A549 treated with RU486 at 1 μM for 4 hours (cell line): ENCODE measurements around the gene SLC9A3. TPM values are rescaled to one million over a fixed set of nuclear protein-coding genes. Genes with fewer than 3 reads are reported as not detected.

Experiments
- total RNA-seq: library from RNA; stranded (reverse); fragments of 200-300 nt; extraction: Qiagen RNA extraction; gene quantifications from 5 replicates; pipeline ENCODE4 v1.2.3, GENCODE V29; 2022; ENCODE audit warnings: low read depth

SLC9A3 gene
- total RNA-seq = 2.1 to 2.9 TPM (median 2.4 TPM) in 5 replicates

GRCh38 chr5:524234-524972 lies at the start of gene SLC9A3:
Gene SLC9A3, minus strand, starts transcription at chr5:524449.

GRCh38 chr5:442335-443238 lies 81.7 kb downstream of the SLC9A3 start, which contains the start of gene EXOC3:
Gene EXOC3, plus strand, starts transcription at chr5:443176. Its CDS starts 3,030 bp downstream, at chr5:446206.

Other genes with a start within 250 kb of the SLC9A3 start
- 2.5 to 3.8 TPM (median 2.8 TPM) in 5 replicates for gene AHRR, start 202.7 kb downstream of the SLC9A3 start, total RNA-seq
- gene EXOC3, start 81.3 kb downstream of the SLC9A3 start, total RNA-seq = 27.3 to 33.0 TPM (median 31.6 TPM) in 5 replicates
- 8.1 to 11.4 TPM (median 9.8 TPM) in 5 replicates for gene CEP72, start 87.9 kb upstream of the SLC9A3 start, total RNA-seq
- gene TPPP, start 168.9 kb upstream of the SLC9A3 start, total RNA-seq = 4.2 to 5.8 TPM (median 5.6 TPM) in 5 replicates